Bronchial epithelial cell (primary cell): ENCODE measurements around the gene DHDH. TPM values are rescaled to one million over a fixed set of nuclear protein-coding genes. Genes with fewer than 3 reads are reported as not detected.
"Not testable (repeated sequence)": the region's sequence is repeated elsewhere in the genome, so short reads cannot be mapped to it uniquely, and the experiment has no call there.

Source experiments
- DNase-seq: peaks from one replicate; pipeline ENCODE4 v3.0.0-alpha.2; 2010; ENCODE audit warnings: low read depth
- FAIRE-seq: peaks from 2 replicates; lab custom pipeline; 2011; peaks lifted over from hg19 to GRCh38; lab: Jason Lieb, UNC
- H3K27me3 ChIP-seq: 2 replicates; pipeline ENCODE4 v1.5.1; 2011; ENCODE audit warnings: low read length; ENCODE audit not compliant: control insufficient read depth, insufficient read depth
- H3K36me3 ChIP-seq: 2 replicates; pipeline ENCODE4 v1.5.1; 2011; ENCODE audit warnings: low read length; ENCODE audit not compliant: control insufficient read depth, insufficient read depth
- H3K4me3 ChIP-seq: 2 replicates; pipeline ENCODE4 v1.5.1; 2011; ENCODE audit warnings: mild to moderate bottlenecking, low read depth, low read length, control low read depth
- CTCF ChIP-seq: IDR thresholded peaks from 2 replicates; pipeline ENCODE4 v1.5.1; 2011; ENCODE audit warnings: mild to moderate bottlenecking, moderate library complexity, low read length, control low read depth, inconsistent platforms; ENCODE audit not compliant: insufficient read depth, severe bottlenecking
- total RNA-seq: library from RNA; depleted of rRNA; stranded (reverse); fragments of >200 nt; gene quantifications from 2 replicates; pipeline ENCODE4 v1.2.1, GENCODE V29; 2014

The DHDH gene
- total RNA-seq, 1 donor from 2014 or later, result 10.8 TPM

GRCh38 chr19:48905664-48906063 is 27.8 kb upstream of the DHDH start:
- FAIRE-seq (no peak), DNase-seq (no peak)
- Histone ChIP-seq H3K36me3 (peaks cover 17% of the 10 kb centered on the region), H3K4me3 (no peak overlapping the region), H3K27me3 (no peaks in the 10 kb centered on the region)
- no peak for TF ChIP-seq CTCF

GRCh38 chr19:48906324-48906723 is 27.2 kb upstream of the DHDH start:
- H3K27me3 ChIP-seq, result no peaks in the 10 kb centered on the region
- peaks cover 20% of the 10 kb centered on the region for H3K36me3 ChIP-seq
- DNase-seq (no peak), FAIRE-seq (no peak)
- no peak overlapping the region for H3K4me3 ChIP-seq
- no peak for TF ChIP-seq CTCF

- TF ChIP-seq CTCF, result no peak
- Histone ChIP-seq H3K27me3 (no peaks in the 10 kb centered on the region), H3K36me3 (peaks cover 16% of the 10 kb centered on the region), H3K4me3 (no peak overlapping the region)
- FAIRE-seq (no peak), DNase-seq (no peak)
Observed at GRCh38 chr19:48907671-48908070, 25.8 kb upstream of the DHDH start.

GRCh38 chr19:48909424-48910077 is 23.9 kb upstream of the DHDH start:
- H3K4me3 ChIP-seq, H3K27me3 ChIP-seq, FAIRE-seq, DNase-seq: not testable (repeated sequence)
- H3K36me3 ChIP-seq, result peaks cover 30% of the 10 kb centered on the region

- DNase-seq (no peak), FAIRE-seq (no peak)
- TF ChIP-seq CTCF, result no peak
- Histone ChIP-seq H3K36me3 (peaks cover 24% of the 10 kb centered on the region), H3K4me3 (no peak overlapping the region), H3K27me3 (no peaks in the 10 kb centered on the region)
Observed at GRCh38 chr19:48910803-48911202, 22.7 kb upstream of the DHDH start.

- DNase-seq (no peak), FAIRE-seq (no peak)
- no peak for TF ChIP-seq CTCF
- no peaks in the 10 kb centered on the region for H3K27me3 ChIP-seq
- H3K36me3 ChIP-seq, result peaks cover 26% of the 10 kb centered on the region
- H3K4me3 ChIP-seq, result no peak overlapping the region
Observed at GRCh38 chr19:48913114-48913889, 20.2 kb upstream of the DHDH start.
